HG03460 (cell line): ENCODE measurements around the gene PTPN5.
"Not testable (repeated sequence)": the region's sequence is repeated elsewhere in the genome, so short reads cannot be mapped to it uniquely, and the experiment has no call there.

Source experiments
- ATAC-seq: cut with Tn5 transposase; IDR thresholded peaks from one replicate; pipeline ENCODE4 v1.9.1; 2021; ENCODE audit not compliant: unreplicated experiment

The PTPN5 gene

GRCh38 chr11:18692941-18693760, 98.4 kb downstream of the PTPN5 start:
- ATAC-seq, result no peak

DNA sequence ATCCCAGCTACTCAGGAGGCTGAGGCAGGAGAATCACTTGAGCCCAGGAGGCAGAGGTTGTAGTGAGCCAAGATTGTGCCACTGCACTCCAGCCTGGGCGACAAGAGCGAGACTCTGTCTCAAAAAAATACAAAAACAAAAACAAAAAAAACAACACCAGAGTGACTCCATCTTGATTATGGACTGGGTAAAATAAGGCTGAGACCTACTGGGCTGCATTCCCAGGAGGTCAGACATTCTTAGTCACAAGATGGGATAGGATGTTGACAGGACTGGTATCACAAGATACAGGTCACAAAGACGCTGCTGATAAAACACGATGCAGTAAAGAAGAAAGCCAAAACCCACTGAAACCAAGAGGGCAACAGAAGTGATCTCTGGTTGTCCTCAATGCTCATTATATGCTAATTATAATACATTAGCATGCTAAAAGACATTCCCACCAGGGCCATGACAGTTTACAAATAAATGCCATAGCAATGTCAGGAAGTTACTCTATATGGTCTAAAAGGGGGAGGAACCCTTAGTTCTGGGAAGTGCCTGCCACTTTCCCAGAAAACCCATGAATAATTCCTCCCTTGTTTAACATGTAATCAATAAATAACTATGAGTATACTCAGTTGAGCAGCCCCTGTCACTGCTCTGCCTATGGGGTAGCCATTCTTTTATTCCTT, 100.0 kb downstream of the PTPN5 start:
- ATAC-seq, result not testable (repeated sequence)

DNA sequence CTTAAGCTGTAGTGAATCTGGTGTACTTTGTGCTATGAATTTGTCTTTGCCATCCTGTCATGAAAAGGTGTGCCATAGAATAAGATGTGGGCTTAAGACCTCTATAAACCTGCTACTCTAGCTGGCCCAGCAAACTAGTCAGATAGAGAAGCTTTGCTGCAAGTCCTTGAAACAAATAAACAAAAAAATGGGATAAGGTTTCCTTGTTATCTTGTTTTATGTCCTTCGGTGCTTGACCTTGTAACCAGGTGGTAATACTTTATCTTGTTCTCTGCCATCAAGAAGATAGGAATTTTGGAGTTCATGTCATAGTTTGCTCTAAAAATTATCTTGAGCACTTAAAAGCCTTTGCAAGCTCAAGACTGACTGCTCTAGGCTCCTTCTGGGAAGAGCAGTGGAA, 107.3 kb downstream of the PTPN5 start:
- ATAC-seq, result no peak

- ATAC-seq, result no peak
Observed at GRCh38 chr11:18682466-18682865, 109.1 kb downstream of the PTPN5 start.

DNA sequence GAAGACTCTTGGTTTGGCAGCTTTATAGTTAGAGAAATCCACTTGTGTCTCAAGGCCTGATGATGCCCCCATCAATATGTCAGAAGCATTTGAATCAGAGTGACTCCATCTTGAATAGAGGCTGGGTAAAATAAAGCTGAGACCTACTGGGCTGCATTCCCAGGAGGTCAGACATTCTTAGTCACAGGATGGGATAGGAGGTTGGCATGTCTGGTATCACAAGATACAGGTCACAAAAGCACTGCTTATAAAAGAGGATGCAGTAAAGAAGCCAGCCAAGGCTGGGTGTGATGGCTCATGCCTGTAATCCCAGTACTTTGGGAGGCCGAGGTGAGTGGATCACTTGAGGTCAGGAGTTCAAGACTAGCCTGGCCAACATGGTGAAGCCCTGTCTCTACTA, 109.6 kb downstream of the PTPN5 start:
- not testable (repeated sequence) for ATAC-seq
